Left renal cortex interstitium (tissue), 4 donors: ENCODE data around the gene GPLD1. TPM values are rescaled to one million over a fixed set of nuclear protein-coding genes. Genes with fewer than 3 reads are reported as not detected.
A peak's percentile ranks its signal among the peaks of the same experiment; 100 is the strongest.

Experiments used
- DNase-seq, 4 donors: peaks; one replicate each; pipeline ENCODE4 v3.0.0-alpha.2; 2013; ENCODE audit warnings: low read depth in 4 of 4, low spot score in 2 of 4, missing footprints in 1 of 4
- polyA plus RNA-seq, 4 donors: library from polyadenylated mRNA; unstranded; fragments of 120-200 nt; gene quantifications; one replicate each; pipeline ENCODE4 v1.2.1, GENCODE V29; 2013; ENCODE audit not compliant: insufficient read length in 4 of 4

GPLD1 gene
- polyA plus RNA-seq, 4 donors, result 2.8 to 4.8 (median 3.8) TPM

DNA sequence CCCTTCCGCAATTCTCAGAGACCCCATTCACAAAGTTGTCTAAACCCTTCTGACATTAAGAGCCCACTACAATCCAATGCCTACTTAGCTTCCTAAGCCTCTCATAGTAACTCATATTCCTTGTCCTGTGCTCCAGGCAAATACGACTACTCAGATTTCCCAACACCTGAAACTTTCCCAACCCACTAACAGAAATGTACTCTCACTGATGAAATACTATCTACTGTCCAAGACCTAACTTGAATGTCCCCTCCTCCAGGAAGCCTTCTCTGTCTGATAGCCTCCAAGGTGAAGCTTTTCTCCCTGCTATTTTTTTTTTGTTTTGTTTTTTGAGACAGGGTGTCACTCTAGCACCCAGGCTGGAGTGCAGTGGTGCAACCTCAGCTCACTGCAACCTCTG lies 30.4 kb downstream of the GPLD1 start:
- DNase-seq, result no peak

DNA sequence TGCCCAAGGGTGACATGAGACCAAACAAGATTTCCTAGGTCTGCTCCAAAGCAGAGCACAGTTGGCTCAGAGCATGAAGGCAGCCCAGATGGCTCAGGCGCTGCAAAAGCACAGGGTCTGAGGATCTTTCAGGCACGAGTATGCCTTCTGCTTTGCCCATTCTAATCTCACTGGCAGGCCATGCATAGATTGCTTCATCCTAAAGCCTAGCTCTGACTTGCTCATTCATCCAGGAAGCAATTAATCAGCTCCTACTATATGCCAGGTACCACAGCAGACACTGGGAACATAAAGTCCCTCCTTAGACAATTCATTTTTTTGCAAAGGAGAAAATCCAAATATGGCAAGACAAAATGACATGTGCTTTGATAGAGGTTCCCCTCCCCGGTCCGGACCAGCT lies 31.2 kb downstream of the GPLD1 start:
- no peak for DNase-seq

DNA sequence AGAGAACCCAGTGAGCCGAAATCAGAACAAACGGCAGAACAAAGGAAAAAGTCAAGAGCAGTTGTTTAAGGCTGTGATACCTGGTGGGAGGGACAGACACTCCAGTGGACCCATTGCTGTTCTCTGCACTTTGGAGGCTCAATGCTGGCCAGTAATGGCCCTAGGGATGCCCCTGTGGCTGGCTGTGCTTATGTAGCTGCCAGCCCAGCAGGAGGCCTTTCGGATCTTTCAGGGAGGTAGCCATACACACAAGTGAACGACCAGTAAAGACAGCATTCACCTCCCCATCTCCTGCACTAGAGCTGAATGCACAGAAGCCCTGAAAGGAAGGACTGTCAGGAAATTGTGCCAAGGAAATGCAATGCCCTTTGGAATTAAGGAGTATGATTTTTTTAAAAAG lies 34.3 kb downstream of the GPLD1 start:
- DNase-seq, result no peak

DNA sequence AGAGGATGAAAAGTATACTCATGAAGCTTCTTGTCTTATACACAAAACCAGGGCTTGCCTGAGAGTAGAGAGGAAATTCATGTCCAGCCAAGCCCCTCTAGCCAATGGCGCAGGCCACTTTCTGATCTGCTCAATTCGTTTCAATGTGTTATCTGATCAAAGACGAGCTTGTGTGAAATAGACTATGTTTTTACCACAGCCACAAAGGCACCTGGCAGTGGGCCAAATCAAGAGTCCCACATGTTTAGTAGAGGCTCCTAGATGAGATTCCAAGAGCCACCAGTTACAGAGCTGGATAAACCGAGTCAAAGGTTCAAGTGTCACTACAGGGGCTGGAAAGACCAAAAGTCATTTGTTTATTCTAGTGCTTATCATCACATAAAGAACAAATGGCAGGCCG lies 34.9 kb downstream of the GPLD1 start:
- DNase-seq, result no peak

DNA sequence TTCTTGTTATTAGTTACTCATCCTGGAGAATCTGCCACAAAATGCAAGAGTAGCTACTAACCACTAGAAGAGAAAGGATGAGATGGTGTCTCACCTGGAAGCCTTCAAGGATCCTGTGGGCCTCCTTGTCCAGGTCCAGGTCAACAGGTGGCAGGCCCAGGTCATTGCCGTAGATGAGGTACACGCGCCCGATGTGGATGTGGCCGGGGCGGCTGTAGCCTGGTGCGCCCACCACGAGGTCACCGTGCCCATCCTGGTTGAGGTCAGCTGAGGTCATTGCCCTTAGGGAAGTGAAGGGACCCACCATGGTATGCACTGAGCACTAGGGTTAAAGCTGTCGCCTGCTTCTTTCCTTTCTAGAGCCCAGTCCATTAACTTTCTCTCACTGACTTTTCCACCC lies 35.5 kb downstream of the GPLD1 start:
- DNase-seq, result no peak

DNA sequence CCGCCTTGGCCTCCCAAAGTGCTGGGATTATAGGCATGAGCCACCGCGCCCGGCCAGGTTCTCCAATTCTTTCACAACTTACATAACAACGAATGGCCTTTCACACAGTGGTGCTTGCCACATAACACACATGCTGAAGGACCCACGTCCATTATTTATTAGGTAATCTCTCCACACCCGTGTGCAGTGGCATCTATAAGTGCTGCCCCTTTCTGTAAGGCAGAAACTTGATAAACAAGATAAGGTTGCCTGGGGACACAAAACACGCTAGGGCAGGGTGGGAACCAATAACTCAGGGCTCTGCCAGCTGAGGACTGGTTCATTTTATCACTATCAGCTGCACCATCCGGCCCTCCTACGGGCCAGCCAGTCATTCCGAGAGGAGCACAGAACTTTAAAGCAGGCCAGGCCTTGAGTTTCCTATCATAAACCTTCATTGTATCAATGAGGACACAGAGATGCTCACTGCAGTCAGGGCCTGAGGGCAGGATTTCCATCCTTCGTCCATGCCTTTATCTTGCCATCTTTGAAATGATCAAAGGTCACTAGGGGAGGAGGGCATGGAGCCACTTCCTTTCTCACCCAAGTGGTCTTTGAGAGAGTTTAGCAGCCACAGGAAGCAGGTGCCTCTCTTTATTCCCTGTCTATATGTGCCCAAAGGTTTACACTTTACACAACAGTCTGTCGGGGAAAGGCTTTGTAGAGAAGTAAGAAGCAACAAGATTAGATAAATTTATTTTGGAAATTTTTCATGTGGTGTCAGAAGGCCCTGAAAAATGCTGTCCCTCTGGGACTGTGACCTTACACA lies 37.6 kb downstream of the GPLD1 start:
- DNase-seq, result no peak

DNA sequence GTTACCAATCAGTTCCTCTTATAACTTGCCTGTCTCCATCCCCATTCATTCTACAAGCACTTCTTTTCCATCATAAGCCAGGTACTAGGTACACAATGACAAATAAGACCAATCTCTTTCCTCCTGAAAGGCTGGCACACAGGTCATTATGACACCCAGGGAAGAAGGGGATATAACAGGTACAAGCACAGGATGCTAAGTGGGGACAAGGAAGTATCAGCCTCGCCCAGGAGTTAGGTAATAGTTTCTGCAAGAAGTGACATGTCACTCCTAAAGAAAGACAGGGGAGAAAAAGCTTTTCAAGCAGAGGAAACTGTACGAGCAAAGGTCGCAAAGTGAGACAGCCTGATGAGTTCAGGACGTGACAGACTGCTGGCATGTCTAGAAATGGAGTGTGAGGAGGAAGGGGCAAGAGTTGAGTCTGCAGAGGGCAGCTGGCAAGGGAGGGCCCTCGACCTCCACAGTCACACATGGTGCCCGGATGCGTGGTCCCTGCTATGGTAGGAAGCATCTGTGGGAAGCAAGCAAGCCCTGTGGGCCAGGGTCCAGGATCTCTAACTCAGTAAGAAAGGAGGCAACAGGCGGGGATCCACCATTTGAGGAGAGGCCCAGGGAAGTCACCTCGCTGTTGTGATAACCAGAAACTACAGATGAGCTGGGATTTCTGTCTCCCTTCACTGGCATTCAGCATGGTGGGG lies 40.4 kb downstream of the GPLD1 start:
- no peak for DNase-seq

DNA sequence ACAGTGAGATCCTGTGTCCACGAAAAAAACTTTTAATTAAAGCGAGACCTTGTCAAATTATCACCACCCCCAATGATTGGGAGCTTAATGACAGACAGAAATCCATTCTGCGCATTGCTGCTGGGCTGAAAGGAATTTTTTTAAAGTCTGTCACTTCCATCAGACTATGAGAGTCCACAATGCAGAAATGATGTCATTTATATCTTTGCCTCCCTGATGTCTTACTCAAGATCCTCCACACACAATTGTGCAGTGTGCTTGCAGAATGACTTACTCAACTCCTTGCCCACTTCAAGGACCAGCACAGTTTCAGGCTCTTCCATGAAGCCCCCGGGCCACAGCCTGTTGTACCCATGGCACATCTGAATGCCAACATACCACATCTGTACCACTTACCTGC lies 41.0 kb downstream of the GPLD1 start:
- DNase-seq, result no peak

DNA sequence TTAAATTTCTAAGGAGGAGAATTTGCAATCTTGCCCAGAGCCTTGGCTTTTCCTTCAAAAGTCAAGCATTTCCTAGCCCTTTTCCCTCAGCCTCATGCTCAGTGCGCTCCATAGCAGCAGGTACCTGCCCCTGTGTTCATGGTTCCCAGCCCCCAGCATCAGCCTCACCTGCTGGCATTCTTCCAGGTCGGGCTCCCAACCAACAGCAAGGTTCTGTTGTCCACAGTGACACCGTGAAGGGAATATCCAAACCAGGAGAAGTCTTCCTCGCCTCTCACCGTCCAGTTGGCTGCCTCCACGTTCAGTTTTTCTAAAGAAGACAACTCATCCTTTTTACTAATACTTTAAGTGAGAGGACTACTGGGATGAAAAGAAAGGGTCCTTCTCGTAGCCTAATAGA lies 42.7 kb downstream of the GPLD1 start:
- no peak for DNase-seq

DNA sequence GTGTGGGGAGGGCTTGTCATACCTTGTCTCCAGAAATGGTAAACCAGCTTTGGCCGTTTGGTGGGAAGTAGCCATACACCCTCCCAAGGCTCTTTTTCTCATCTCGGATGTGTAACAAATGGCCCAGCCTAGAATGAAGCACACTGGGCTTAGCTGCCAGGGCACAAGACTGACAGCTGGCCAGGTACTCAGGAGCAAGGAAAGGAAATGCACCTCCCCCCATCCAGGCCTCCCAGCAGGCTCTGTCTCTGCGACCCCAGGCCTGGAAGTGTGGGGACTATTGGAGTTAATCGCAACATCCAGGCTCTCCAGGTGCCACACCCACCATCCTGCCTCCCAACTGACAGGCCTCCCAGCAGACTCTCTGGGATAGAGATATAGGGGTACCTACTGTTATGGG lies 43.7 kb downstream of the GPLD1 start:
- DNase-seq, result no peak

DNA sequence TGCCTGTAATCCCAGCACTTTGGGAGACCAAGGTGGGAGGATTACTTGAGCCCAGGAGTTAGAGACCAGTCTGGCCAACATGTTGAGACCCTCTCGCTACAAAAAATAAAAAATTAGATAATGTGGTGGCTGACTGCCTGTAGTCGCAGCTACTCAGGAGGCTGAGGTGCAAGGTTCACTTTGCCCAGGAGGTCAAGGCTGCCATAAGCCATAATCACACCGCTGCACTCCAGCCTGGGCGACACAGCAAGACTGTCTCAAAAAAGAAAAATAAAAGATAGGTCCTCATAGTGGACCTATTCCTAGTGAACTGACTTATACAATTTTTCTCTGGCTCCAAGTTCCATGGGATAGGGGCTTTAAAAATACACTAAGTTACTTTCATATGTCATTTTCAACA lies 44.8 kb downstream of the GPLD1 start:
- no peak for DNase-seq

DNA sequence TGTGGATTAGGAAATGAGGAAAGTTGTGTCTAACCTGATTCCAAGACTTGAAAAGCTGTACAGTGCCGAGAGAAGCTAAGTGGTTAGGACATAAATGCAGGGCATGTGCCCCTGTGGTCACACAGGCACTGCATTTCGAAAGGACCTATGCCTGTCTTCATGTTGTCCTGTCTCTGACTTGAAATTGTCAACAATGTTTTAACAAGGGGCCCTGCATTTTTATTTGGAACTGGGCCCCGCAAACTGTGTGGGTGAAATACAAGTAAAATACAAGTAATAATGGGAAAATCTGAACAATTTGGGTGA lies 47.8 kb downstream of the GPLD1 start:
- DNase-seq, result no peak

DNA sequence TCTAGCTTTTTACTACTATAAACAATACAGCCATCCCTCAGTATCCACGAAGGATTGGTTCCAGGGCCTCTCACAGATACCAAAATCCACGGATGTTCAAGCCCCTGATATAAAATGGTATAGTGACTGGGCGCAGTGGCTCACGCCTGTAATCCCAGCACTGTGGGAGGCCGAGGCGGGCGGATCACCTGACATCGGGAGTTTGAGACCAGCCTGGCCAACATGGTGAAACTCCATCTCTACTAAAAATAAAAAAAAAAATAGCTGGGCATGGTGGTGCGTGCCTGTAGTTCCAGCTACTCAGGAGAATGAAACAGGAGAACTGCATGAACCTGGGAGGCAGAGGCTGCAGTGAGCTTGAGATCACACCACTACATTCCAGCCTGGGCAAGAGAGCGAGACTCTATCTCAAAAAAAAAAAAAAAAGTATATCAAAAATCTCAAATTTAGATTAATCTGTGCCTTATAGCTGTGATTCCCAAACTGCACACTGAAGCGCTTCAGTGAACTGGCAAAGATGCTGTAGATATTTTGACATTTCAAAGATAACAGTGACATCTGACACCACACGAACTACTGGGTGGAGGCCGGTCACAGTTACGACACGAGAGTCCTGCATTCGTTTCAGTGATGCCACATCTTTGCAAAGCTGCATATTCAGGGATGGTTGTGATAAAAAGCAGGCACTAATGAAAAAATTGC lies 48.3 kb downstream of the GPLD1 start:
- DNase-seq, result no peak

DNA sequence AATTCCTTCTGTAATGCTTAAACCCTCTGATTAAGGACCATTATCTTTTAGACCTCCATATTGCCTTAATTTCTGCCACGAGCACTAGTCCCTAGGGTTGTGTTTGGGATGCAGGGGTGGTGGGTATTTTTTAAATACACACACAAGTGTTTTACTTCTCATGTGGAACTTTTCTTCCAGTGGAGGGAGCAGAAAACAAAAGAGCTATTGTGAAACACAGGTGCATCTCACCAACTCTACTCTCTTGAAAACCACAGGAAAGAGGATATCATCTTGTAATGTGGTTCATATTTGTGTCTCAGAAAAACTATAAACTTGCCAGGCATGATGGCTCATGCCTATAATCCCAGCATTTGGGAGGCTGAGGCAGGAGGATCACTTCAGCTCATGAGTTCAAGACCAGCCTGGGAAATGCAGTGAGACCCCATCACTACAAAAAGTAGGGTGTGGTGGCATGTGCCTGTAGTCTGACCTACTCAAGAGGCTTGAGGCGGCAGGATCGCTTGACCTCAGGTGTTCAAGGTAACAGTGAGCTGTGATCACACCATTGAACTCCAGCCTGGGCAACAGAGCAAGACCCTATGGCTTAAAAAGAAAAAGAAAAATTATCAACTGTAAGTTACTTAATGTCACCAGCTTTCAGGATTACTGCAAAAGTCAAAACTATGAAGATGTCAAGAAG lies 49.4 kb downstream of the GPLD1 start:
- no peak for DNase-seq

DNA sequence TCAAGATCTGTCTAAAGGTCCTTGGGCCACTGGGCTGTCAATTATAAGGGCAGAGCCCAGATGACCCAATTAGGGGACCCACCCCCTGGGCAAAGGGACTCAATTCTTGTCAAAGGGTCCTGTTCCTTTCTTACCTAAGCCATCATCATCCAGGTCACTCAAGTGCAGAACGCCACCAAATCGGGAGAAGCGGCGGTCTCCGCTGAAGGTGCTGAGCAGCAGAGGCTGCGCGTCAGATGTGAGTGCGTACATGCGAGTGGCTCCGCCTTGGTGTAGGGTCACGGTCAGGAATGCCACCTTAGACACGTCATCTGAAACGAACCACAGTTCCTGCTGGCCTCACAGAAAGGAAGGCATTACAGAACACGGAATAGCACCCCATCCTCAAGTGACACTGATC lies 52.4 kb downstream of the GPLD1 start:
- no peak for DNase-seq

DNA sequence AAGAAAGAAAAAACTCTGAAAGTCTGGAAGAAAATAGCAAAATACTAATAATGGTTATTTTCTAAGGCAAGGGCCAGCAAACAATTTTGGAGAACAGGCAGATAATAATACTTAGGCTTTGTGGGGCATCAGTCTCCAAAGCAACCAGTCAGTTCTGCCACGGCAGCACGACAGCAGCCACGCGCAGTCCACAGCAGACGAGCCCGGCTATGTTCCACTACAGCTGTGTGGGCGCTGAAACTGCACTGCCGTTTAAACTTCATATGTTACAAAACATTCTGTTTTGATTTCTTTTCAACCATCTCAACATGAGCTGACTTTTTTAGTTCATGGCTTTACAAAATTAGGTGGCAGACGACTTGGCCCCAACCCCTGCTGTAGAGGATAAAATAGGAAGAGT lies 56.8 kb downstream of the GPLD1 start:
- DNase-seq, result no peak

DNA sequence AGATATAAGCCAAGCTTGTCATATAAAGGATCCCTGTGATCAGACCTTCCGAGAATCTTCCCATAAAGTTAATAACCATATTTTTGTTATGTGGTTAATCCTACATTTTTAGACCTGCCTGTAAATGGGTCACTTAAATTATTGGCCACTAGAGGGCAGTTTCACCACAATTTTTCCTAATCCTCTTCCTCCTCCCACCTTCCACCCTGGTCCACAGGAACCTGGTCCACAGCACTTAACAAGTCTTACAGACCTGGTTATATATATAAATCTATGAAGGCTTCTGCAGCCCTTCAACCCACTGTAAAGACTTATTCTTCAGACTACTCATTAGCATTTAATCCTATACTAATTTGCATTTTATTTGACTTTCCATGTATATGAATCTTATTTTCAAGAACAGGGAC lies 58.3 kb downstream of the GPLD1 start:
- DNase-seq, result peak in 2 of 4 donors; percentile 6 to 10

DNA sequence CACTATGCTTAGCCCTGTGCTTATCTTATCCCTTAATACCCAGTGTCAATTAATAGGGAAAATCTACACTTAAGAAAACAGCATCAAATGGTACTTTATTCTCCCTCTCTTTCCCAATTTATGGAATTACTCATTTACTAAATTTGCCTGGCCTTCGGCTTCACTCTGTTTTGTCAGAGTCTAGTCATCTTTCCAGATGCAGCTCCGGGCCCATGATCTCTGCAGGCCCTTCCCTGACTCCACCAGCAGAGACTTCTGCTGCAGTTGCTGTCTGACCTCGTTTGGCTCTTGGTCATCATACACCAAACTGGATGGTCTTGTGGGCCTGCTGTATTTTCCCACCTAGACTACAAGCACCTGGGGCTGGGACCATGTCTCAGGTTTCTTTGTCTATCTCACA lies 59.3 kb downstream of the GPLD1 start:
- no peak for DNase-seq

DNA sequence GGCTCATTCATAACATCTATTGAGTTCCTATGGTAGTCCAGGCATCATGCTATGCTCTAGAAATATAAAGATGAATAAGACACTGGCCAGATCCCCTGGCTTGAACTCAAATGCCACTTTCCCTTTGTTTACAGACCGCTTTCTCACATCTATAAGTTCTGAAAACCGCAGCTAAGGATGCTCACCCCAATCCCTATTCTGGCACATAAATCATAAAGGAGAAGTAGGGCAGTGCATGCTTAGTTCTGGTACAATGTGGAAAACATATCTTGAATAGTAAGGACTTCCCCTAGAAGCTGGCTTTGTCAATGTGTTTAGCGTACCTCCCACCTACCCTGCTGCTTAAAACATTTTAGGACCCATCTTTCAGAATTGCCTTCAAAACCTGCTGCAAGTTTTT lies 60.2 kb downstream of the GPLD1 start:
- DNase-seq, result no peak

DNA sequence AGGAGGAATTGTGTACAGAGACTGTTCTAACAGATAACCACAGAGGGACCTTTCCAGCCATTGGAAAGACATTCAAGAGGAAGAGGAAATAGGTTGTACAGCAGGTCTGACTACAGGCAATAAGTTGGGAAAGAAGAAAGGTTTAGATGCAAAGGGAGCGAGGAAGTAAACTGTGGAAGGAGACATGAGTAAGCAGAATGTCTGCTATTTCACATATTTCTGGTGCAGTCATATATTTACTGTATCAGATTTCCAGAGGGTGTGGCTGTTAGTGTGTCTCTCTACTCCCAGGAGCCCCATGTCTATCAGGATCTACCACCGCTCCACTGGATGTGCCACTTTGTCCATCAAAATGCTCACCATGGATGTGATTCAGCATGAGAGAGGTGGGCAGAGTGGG lies 60.8 kb downstream of the GPLD1 start:
- no peak for DNase-seq

DNA sequence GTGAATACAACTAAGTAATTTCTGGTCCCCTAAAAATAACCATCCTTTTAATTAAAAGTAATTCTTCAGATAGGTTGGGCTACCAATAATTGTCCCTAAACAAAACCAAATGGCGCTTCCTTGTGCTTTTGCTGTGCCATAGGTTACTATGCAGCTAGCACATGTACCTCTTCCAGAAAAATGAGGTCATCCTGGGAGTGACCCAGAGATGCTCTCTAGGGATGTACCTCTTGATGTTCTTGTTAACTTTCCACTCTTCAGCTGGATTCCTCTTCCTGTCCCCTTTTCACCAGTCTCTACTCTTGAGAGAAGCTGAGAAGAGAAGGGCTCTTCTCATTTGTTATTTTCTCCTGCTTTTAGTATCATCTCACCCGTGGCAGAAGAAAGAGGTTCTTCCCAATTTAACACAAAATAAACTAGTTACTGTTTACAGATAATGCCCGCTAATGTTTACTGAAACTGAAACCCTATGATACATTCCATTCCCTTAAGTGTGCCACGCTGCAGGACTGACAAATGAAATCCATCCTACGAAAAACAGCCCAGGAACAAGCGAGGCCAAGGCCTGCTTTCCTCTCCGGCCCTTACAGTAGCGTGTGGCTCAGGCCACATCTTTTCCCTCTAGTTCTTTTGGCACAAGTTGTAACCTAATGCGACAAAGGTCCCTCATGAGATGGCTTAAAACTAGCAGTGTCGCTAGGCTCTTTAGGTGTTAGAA lies 62.5 kb downstream of the GPLD1 start:
- no peak for DNase-seq
